Measurements from ENCODE around the gene NCBP3.

NCBP3 gene

DNA sequence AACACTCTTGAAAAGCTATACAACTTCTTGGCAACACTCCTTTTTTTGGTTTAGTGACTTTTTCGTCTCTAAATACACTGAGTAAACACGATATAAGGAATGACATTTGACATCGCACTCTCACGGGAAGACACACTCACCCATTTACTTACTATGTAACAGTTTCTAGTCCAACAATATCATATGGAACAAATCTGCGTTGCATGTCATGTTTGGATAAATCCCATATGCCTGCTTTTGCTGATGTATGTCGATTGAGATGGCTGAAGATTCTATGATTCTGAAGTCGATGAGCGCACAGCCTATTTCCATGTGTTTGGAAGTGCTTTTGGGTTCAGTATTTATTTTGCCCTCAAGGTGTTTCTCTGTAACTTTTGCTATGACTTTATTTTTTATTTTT is 63.3 kb downstream of the NCBP3 start:
- DNase-seq: no peak

DNA sequence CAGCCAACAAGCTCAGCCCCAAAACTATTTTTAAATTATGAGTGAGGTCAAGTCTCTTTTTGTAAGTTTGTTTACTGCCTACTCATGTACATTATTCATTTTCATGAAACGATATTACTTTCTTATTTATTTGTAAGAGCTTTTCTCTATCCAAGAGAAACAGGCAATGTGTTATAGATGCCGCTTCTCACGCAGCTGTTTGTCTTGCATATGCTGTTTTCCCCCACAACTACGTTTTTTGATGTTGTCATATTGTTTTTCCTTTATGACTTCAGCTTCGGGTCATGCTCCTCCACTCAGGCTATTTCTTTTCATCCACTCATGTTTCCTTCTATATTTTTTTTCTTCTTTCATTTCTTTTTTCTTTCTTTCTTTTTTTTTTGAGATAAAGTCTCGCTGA is 65.1 kb downstream of the NCBP3 start:
- DNase-seq: no peak

DNA sequence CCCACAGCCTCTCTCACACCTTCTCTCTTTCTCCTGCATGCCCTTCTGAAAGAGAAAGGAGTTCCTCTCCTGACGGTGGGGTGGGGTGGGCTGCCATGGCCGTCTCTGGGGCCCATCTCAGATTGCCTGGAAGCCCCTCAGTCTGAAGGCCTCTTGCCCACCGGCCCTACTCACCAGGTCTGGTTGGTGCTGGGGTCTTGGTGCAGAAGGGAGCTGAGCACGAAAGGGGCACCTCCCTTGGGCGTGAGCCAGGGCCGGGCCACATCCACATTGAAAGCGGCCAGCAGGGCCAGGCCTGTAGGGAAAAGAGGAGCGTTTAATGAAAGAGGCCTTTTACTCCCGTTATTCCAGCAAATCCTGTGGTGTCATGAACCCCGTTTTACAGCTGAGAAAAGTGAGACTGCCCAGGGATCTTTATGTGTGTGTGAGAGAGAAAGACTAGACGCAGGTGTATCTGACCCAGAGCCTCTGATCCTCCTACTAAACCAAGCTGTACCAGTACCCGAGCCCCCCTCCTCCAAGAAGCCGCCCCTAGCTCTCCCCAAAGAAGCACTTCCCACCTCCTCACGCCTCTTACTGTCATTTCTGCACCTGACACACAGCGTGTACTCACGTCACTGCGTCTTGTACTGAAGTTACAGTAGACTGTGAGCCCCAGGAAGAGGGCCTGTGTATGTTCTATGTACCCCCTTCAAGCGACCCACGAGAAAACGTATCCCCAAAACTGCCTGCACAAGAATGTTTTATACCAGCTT is 68.5 kb downstream of the NCBP3 start:
- no peak for DNase-seq

DNA sequence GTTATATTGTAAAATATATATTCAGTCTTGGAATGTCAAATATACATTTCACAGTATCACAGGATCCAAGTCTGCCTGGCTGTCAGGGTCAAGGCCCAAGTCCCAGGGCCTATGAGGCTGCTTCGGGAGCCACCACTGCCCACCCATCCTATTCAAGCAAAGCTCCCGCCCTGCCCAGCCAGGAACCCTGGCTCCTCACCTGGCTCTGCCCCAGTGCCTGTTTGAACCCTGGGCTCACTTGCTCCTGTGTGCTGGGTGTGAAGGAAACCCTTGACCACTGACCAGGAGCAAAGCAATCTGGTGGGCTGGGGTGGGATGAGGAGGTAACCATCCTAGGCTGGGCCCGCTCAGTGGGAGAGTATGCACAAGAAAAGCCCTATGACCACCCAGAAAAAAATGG is 72.1 kb downstream of the NCBP3 start:
- no peak for DNase-seq

DNA sequence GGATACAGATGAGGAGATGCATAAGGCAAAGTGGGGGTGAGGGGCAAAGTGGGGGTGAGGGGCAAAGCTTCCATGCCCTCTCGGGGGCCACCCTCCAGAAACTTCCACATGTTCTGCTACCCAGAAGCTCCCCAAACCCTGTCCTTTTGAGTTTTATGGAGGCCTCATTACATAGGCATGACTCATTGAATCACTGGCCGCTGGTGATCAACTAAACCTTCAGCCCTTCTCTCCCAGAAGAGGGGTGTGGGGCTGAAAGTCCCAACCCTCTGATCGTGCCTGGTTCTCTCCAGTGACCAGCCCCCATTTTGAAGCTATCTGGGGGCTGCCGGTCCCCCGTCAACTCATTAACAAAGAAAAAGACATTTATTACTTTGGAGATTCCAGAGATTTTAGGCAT is 72.5 kb downstream of the NCBP3 start:
- no peak for DNase-seq

DNA sequence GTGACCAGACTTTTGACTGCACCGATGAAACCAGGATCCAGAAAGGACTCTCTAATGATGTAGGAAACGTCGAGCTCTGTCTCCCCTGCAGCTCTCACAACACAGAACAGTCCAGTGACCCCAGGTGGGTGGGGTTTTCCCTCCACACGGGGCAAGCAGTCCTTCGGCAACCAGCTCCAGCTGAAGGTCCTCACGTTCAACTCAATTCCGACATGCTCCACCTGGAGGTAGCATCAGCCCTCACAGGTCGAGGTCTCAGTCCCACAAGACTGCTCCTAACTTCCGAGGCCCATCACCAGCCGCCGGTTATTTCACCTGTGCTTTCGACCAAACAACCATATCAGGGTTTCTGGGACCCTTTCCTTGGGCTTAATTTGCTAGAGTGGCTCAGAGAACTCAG is 73.3 kb downstream of the NCBP3 start:
- DNase-seq: no peak

DNA sequence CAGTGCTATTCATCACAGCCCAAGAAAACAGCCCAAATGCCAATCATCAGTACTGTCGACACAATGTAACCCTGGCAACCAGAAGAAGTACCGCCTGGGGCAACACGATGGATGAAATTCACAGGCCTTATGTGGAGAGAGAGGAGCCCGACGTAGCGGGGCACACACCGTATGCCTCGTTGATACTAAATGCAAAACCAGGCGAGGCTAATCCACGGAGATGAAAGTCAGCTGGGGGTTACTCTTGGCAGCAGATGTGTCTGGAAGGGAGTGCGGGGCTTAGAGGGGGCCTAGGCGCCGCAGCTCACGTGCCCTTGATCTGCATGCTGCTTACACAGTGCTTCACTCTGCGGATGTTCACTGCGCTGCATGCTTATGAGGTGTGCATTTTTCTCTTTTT is 74.9 kb downstream of the NCBP3 start:
- DNase-seq: no peak

DNA sequence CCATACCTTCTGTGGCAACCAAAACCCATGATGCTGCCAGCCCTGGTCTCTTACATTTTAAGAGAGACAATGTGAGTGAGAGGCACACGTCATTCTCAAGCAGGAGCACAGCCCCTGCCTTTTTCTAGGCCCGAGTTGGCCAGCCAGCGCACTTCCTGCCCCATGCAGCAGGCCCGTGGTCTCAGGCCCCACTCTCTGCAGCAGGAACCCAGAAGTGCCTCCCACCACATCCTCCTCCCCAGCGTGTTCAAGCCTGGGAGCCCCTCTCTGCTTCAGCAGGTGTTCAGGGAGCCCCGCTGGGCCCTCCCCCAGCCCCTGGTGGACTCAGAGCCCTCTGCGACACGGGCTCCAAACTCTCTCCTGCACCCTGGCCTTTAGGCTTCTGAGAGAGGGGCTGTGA is 75.6 kb downstream of the NCBP3 start:
- no peak for DNase-seq

DNA sequence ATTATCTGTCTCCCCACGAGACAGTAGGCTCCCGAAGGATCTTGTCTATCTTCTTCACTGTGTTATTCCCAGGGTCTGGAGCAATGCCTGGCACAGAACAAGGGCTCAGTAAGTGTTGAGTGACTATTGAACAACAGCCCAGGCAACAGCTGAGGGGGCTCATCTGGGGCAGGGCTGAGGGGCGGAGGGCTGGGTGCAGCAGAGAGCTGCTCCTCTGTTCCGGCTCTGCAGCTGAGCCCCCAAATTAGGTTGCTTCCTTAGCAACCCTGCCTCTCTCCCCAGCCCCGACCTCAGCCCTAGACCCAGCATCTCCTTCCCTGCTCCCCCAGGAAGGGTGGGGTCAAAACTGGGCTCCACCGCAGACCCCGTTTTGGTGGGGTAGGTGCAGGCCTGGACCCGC is 77.3 kb downstream of the NCBP3 start:
- DNase-seq: no peak

DNA sequence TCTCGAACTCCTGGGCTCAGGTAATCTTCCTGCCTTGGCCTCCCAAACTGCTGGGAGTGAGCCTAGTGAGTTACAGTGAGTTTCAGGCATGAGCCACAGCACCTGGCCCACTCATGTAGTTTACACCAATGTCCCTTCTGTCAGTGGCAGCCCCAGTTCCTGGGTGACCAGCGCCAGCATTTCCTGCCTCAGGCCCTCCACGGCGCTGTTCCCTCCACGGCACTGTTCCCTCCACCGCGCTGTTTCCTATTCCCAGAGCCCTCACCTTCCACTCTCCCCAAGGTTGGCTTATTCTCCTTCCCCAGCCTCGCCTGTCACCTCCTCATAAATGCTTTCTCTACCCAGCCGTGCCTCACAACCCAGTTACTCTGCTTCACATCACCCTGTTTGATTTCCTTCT is 77.7 kb downstream of the NCBP3 start:
- no peak for DNase-seq

DNA sequence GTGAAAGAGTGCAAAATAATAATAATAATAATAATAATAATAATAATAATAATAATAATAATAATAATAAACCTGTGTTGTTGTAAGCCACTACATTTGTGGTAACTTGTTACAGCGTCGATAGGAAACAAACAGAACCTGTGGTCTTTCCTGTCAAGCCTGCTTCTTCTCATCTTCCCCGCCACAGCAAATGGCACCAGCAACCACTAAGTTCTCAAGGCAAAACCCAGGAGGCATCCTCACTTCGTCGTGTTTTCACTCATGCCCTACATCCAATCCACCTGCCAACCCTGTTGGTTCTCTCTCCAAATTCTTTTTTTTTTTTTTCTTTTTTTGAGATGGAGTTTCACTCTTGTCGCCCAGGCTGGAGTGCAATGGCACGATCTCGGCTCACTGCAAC is 79.3 kb downstream of the NCBP3 start:
- no peak for DNase-seq

DNA sequence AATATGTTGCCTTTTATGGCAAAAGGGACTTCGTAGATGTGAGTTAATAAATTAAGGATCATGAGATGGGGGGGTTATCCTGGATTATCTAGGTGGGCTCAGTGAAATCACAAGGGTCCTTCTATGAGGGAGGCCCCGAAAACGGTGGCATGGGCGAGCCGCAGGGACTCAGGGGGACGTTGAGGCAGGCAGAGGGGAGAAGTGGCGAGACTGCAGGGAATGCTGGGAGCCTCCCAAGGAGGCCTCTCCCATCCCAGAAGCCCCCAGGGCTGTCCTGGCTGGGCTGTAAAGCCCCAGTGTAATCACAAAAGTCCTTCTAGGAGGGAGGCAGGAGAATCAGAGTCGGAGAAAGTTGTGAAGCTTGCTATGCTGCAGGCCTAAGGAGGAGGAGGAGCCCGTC is 80.1 kb downstream of the NCBP3 start:
- no peak for DNase-seq

DNA sequence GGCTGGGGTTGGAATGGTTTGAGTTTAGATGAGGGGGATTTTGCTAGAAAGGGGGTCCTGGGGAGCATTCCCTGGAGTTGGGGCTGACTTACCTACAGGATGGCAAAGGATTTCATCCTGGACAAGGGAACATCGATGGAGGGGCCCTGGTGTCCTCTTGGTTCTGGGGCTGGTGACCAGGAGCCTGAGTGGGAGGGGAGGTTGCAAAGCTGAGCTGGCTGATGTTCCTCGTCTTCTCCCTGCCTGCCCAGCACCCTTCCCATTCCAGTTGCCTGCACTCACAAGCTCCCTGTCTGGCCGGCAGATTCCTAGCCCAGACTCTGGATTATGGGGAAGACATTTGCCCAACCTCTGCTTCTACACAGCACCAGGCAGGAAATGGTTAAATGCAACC is 82.3 kb downstream of the NCBP3 start:
- DNase-seq: no peak

DNA sequence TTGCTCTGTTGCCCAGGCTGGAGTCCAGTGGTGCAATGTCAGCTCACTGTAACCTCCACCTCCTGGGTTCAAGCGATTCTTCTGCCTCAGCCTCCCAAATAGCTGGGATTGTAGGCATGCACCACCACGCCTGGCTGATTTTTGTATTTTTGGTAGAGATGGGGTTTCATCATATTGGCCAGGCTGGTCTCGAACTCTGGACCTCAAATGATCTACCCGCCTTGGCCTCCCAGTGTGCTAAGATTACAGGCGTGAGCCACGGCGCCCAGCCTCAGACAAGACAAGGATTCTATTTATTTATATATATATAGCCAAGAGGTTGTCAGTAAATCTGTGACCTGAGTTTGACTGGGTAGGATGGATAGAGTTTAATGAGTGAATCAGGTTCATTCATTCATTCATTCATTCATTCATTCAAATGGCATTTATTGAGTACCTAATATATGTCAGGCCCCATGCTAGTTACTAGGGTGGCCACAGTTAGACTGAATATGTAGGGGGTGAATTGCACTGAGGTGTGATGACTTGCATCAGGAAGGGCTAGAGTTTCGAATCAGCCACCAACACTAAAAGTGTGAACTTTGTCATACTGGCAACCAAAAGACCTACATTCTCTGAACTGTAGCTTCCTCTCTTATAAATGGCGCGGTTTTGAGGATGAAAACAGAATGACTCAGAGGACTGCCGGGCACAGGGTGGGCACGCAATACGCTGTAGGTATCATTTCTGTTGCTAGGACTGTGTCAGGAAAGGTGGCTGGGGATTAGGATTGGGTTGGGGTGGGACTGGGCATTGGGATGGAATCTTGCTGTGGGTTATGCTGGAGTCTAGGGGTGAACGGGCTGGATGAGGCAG is 82.9 kb downstream of the NCBP3 start:
- no peak for DNase-seq

DNA sequence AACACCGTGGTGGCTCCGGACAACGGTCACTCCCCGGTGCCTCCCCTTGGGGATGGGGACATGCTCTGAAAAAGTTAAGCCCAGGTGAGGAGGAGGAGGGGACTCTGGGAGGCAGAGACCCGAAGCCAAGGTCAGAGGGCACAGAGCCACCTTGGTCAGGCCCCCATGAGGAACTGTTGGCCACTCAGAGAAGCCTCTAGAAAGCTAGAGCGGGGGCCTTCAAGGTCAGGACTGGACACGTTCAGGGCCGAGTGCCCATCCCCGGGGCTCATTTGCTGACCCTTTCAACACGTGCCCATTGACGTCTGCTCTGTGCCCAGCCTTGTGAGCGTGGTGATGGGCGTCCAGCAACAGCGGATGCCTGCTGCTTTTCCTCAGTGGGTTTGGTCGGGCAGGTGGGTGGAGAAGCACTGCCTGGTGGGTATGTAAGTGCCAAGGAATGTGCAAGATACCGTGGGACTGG is 84.1 kb downstream of the NCBP3 start:
- no peak for DNase-seq

DNA sequence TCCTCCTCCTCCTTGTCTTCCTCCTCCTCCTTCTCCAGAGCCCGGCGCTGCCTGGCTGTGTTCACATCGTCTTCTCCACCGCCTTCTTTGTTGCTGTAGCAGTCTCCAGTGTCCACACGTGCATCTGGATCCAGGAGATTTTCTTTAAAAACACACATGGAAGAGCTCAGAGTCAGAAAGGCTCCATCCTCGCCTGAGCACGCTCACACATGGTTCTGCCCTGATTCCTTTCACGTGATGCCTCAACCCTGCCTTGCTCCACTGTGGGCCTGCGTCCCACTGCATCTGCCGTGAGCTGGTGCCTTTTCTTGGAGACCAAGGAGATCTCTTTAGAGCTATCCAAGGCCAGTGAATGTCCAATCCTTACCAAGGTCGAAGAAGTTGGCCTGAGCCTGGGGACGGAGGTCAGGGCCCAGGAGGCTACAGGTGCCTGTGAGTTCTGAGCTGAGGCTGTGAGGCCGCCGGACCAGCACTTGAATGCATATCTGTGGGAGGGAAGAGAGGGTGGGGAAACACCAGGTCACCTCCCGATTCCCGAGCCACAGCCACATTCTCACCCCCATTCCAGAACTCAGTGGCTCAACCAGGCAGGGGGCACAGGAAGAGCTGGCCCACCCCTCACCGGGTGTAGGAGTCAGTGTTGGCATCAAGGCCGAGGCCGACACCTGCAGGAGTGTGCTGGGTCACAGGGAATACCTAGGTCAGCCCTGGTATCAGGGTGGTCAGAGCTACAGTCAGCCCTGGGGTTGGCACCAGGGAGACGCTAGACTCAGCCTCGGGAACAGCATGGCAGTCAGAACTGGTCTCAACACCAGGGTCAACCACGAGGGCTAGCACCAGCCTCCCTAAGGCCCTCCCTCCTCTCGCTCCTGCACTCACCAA is 84.8 kb downstream of the NCBP3 start:
- no peak for DNase-seq

DNA sequence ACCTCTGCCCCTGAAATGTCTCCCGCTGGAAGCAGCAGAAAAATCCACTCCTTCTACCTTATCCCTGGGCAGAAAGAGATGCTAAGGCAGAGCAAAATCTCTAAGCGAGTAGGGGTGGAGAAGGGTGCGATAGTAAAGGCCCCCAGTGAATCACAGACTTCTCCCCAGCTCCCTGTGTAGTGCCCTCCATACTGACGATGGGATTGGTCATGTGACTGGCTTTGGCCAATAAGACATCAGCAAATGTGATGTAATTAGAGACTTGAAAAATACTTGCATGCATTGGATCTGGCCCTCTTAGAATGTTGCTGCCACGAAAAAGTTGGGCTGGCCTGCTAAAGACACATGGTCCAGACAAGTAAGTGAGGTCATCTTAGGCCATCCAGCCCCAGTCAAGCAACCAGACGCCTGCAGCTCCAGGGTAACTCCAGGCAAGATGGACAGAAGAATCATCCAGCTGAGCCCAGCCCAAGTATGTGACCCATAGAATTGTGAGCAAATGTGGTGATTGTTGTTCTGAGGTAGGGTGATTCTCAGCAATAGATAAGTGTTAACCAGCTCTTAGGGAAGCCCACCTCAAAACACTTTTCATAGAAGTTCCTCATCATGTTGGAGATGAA is 86.3 kb downstream of the NCBP3 start:
- DNase-seq: no peak

DNA sequence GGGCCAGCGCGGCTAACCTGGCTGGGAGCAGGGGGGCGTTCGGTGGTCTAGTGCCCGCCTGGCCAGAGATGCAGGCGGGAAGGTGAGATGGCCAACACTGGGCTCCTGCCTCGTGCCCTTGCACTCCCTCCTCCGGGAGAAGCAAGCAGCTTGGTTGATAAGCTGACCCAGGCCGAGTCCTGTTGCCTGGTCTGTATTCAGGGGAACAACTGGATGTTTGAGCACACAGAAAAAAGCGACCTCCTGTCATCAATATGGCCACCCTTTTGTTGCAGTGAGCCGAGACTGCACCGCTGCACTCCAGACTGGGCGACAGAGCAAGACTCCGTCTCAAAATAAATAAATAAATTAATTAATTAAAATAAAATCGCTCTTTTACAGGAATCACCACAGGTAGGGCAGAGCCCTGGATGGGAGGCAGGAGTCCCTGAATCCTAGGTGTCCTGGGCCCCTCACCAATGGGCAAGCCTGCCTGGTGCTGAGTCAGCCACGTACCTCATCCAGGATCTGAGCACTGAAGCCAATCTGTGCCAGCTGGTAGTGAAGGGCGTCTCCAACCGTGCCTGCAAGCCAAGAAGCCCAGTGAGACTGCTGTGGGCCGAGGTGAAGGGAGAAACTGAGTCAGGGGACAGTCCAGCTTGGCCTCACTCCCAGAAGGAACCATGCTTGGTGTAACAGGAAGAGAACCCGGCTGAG is 90.6 kb downstream of the NCBP3 start:
- no peak for DNase-seq

DNA sequence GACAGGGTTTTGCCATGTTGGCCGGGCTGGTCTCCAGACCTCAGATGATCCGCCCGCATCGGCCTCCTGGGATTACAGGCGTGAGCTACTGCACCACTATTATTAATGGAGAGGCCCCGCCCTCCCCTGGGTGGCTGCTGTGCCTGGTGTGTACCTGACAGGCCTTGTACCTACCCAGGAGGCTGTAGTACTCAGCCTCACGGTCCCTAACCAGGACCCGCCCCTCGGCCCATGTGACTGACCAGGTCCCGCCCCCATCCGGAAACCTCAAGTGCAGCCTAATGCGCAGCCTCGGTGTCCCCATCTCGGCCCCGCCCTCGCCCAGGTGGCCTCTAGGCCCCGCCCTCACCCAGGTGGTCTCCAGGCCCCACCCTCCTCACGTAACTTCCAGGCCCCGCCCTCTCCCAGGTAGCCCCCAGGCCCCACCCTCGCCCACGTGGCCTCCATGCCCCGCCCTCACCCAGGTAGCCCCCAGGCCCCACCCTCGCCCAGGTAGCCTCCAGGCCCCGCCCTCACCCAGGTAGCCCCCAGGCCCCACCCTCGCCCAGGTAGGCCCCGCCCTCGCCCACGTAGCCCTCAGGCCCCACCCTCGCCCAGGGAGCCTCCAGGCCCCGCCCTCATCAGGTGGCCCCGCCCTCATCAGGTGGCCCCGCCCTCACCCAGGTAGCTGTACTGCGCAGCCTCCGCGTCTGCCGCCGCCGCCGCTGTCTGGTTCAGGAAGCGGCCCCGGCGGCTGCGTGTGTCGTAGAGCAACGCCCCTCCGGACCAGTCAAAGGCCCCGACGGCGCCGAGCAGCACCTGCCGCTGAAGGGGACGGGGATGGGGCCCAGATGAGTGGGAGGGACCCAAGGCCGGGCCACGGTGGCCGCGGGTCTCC is 91.3 kb downstream of the NCBP3 start:
- DNase-seq: peak; percentile 99

DNA sequence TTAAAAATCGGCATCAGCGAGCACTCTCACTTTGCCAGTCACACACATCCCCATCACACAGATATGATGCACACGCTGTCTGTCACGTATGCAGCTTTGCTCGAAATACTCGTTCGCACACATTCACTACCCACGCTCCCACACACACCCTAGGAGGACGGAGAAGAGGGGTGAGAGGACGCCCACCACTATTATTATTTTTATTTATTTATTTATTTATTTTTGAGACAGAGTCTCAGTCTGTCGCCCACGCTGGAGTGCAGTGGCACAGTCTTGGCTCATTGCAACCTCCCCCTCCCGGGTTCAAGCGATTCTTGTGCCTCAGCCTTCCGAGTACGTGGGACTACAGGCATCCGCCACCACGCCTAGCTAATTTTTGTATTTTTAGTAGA is 92.0 kb downstream of the NCBP3 start:
- DNase-seq: no peak

DNA sequence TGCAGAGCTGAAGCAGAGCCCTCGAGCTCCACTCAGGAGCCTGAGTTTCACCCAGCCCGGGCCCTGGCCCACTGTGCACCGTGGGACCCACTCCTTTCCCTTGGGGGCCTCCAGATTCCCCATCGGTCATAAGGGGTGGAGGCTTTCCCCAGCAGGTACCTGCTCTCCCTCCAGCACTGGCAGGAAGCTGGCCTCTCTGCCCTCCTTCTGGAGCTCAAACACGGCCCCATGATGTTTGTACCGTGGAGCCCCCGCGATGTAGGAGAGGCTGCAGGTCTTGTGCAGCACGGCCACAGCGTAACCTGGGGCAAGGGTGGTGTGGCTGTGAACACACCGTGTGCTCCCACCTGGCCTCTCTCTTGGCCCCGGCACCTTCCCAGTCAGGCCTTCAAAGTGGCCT is 92.4 kb downstream of the NCBP3 start:
- DNase-seq: no peak
